GM19099 (cell line): ENCODE measurements around the gene ADAMTS16.

Source experiments
- POLR2A ChIP-seq: IDR thresholded peaks from 3 replicates; pipeline ENCODE4 v1.6.1; 2011; ENCODE audit warnings: low read depth; ENCODE audit not compliant: insufficient read length; ENCODE audit errors: extremely low read depth

The ADAMTS16 gene

DNA sequence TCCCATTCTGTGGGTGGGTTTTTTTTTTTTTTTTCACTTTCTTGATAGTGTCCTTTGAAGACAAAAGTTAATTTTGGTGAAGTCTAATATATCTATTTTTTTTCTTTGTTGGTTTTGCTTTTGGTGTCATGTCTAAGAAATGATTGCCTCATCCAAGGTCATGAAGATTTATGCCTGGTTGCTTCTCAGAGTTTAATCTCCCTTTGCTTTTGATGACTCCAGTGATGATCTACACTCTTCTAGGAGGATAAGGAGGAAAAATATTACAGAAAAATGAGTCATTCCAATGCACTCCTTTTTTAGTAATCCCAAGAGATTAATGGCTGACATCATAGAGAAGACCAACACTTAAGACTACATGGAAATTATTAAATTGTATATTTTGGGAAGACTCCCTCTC, 202.7 kb downstream of the ADAMTS16 start:
- TF ChIP-seq POLR2A = no peak

GRCh38 chr5:5343568-5343967, 203.4 kb downstream of the ADAMTS16 start:
- TF ChIP-seq POLR2A = no peak

GRCh38 chr5:5344051-5344571, 204.0 kb downstream of the ADAMTS16 start:
- no peak for TF ChIP-seq POLR2A

- TF ChIP-seq POLR2A = no peak
These were observed 204.5 kb downstream of the ADAMTS16 start for GRCh38 chr5:5344606-5345005.

DNA sequence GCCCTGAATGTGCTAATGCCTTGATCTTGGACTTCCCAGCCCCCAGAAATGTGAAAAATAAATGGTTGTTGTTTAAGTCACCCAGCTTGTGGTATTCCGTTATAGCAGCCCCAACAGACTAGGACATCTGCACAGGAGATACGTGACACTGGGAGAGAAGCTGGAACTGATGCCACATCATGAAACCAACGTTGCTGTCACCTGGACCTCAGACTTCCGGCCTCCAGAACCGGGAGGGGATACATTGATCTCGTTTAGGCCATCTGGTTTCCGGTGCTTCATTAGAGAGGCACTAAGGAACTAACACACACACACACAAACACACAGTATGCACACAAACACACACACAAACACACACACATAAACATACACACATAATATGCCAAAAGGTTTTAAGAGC, 207.3 kb downstream of the ADAMTS16 start:
- TF ChIP-seq POLR2A = no peak

GRCh38 chr5:5348135-5348534, 208.0 kb downstream of the ADAMTS16 start:
- TF ChIP-seq POLR2A = no peak

- no peak for TF ChIP-seq POLR2A
These were observed 208.4 kb downstream of the ADAMTS16 start for GRCh38 chr5:5348576-5348975.

DNA sequence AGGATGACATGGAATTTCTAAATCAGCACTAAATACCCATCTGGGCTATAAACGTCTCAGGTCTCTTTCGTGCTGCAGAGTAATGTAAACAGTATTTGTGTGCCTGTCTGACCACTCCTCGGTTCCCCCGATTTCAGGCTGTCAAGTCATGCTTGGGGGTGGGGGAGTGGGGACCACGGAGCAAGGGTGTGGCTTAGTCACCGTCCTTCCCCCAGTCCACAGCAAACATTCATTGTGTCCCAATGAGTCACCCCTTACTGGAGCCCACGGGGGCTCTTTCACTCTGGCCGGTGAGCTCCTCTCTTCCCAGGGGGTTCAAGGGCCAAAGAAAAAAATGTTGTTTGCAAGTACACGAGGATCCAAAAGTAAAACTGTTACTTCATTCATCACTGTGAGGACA, 210.0 kb downstream of the ADAMTS16 start:
- no peak for TF ChIP-seq POLR2A

DNA sequence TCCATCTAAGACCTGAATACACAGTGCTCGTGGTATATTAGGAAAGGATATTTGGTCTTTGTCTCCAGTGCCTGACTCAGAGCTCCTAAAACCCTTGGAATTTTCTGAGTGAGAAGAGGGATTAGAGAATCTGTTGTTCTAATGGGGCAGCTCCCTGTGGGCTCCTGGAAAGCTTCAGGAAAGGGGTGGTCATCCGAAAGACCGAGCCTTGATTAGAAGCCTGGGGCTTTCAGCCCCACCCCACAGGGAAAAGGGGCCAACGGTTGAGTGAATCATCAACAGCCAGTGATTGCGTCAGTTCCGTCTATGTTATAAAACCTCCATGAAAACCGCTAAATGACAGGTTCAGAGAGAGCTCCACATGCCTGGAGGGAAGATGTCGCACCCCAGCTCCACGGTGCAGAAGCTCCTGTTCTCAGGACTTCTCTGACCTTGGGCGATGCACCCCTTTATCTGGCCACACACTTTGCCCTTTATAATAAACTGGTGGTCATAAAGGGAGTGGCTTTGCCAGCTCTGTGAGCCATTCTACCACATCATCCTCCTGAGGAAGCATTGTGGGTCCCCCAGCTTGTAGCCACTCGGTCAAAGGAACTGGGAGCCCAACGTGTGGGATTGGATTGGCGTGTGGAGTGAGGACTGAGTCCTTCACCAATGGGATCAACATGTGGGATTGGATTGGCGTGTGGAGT, 211.3 kb downstream of the ADAMTS16 start:
- no peak for TF ChIP-seq POLR2A

DNA sequence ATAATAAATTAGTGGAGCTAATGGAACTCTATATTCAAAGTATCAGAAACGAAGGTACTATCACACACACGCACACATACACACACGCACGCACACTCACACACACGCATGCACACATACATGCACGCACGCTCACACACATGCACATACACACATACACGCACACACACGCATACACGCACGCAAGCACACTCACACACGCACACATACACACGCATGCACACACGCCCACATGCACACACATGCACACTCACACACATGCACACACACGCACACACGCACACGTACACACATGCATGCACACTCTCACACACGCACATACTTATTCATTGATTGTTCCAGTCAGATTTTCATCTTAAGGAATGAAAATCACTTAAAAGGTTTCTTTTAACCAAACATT, 212.5 kb downstream of the ADAMTS16 start:
- TF ChIP-seq POLR2A = no peak

GRCh38 chr5:5353681-5354080, 213.6 kb downstream of the ADAMTS16 start:
- no peak for TF ChIP-seq POLR2A

GRCh38 chr5:5356765-5357164, 216.6 kb downstream of the ADAMTS16 start:
- no peak for TF ChIP-seq POLR2A

- TF ChIP-seq POLR2A = no peak
These were observed 219.5 kb downstream of the ADAMTS16 start for GRCh38 chr5:5359618-5360017.

GRCh38 chr5:5360363-5360940, 220.3 kb downstream of the ADAMTS16 start:
- TF ChIP-seq POLR2A = no peak

- no peak for TF ChIP-seq POLR2A
These were observed 220.9 kb downstream of the ADAMTS16 start for GRCh38 chr5:5360941-5361520.

DNA sequence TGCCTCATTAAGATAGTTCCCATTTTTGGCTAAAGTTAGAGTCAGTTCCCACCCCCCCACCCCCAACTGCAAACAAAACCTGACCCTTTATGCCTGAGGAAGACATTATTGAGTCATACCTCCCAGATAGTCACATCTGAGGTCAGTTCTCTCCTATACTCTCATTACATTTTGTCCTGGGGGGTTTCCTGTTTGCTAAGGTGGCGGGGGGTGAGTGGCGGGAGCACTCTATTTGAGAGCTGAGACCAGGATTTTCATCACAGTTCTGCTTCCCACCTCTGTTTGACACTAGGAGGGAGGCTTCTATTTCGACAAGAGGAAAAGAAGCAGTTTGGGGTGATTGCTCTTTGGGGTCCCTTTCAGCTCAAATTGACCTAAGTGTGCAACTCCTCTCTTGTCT, 222.9 kb downstream of the ADAMTS16 start:
- TF ChIP-seq POLR2A = no peak
